ENCODE results near the gene BTBD16.
A peak's percentile ranks its signal among the peaks of the same experiment; 100 is the strongest.

Gene BTBD16

GRCh38 chr10:122294511-122295450 is 23.7 kb downstream of the BTBD16 start:
- no peak for DNase-seq (ENCODE audit: low spot score)

GRCh38 chr10:122295451-122295809 is 24.3 kb downstream of the BTBD16 start:
- DNase-seq (ENCODE audit: low spot score): no peak

DNA sequence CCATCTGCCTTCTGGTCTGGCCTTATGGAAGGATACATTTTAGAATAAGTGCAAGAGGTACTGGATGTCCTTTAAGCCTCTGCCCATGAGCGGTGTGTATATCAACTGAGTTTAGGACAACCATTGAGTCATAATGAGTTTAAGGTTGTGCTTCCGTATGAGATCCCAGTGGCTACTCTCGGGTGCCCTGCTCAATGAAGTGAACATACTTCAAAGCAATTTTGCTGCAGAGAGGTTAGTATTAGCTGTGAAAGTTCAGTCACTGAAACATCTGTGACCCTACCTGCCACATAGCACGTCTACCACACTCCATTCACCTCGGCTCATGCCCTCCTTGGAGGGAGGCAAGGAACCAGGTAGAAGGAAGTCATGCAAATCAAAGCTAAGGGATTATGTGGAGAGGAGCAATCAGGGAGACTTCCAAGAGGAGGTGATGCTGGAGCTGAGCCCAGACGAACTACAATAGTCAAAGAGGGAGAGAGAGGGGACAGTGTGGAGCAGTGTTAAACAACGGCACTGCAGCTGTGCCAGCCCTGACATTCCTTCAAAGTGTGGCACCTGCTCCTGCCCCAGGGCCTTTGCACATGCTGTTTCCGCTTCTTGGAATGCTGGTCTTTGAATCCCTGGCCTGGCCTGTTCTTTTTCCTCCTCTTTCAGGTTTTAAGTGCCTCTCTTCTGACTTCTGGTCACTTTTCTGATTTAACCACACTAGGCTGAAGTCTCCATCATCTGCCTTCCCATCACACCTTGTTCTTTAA is 25.4 kb downstream of the BTBD16 start:
- DNase-seq (ENCODE audit: low spot score): no peak

GRCh38 chr10:122297583-122297982 is 26.5 kb downstream of the BTBD16 start:
- DNase-seq (ENCODE audit: low spot score): no peak

DNA sequence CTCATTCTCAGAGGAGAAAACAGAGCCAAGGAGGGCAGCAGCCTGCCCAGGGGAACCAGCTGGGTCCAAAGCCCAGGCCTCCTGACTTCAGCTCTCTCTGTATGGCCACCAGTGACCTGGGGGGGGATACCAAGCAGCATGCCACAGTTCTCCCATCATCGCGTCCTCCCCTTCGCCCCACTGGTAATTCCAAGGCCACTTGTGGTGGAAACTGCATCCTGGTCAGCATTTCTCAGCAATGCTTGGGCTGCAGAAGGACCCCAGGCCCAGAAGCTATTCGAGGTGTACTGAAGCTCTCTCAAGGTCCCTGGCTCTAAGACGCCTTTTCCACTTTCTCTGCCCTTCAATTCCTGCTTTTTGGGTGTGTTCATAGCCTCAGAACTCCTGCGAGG is 27.1 kb downstream of the BTBD16 start:
- no peak for DNase-seq (ENCODE audit: low spot score)

- DNase-seq (ENCODE audit: low spot score): peak; percentile 91
Observed at GRCh38 chr10:122298598-122299301, 27.7 kb downstream of the BTBD16 start.

- DNase-seq (ENCODE audit: low spot score): no peak
Observed at GRCh38 chr10:122299423-122300075, 28.5 kb downstream of the BTBD16 start.

GRCh38 chr10:122301055-122301810 is 30.1 kb downstream of the BTBD16 start:
- no peak for DNase-seq (ENCODE audit: low spot score)

DNA sequence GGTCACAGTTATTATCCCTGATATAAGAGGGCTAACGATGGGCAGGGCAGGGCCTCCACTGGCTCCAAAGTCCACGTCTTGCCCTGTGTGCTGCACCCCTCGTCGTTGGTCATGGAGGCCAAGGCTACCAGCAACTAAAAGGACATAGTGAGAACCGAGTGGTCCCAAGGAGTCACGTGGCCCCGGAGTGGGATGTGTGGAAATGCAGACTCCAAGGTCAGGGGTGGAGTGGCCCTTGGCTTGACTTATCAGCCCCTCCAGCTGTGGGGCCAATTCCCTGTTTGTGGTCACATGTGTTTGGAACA is 30.7 kb downstream of the BTBD16 start:
- DNase-seq (ENCODE audit: low spot score): no peak

DNA sequence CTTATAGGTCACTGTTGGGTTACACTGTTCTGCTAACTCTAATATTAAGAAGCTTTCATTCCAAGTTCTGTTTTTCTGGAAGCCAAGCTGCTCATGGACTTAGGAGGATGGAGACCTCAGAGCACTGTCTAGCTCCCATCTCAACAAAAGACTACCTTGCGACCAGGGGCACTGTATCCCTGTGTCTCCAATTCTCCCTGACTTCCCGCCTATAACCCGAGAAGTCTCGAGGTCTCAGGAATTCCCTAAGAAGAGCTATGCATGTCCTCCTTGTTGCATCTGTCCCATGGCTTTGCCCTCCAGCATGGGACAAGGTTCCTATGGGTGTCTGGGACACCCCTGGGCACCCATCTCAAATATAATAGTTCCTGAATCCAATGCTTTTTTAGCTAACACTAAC is 31.2 kb downstream of the BTBD16 start:
- no peak for DNase-seq (ENCODE audit: low spot score)

DNA sequence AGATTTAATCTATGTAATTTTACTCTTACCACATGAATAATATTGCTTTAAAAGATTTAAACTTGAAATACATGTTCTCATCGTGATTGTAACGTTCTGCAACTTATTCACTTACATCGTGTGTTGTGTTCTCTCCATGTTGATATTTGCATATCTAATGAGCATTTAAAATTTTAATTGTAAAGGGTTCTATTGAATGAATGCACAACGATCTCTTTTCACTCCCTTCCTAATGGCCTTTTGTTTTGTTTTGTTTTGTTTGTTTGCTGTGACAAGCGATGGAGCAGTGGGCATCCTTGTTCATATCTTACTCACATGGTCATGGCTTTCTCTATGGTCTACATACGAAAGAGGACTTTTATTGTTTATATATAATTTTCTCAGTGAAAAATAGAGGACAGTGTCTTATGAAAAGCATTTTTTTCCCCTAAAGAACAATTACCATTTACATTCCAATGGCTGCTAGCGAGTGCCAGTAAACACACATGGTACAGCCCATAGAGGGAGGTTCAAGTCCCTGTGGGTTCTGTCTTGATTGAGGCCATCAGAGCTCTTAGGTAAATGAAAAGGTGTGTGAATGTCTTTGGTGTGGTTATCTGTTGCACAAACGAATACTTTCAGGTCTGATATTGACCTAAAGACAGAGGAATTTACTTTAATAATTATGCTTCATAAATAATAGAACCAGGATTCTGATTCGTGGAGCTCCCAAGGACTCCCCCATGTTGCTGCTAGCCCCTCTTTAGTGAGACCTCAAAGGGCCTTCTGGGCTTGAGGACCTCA is 32.4 kb downstream of the BTBD16 start:
- peak; percentile 76 for DNase-seq (ENCODE audit: low spot score)

DNA sequence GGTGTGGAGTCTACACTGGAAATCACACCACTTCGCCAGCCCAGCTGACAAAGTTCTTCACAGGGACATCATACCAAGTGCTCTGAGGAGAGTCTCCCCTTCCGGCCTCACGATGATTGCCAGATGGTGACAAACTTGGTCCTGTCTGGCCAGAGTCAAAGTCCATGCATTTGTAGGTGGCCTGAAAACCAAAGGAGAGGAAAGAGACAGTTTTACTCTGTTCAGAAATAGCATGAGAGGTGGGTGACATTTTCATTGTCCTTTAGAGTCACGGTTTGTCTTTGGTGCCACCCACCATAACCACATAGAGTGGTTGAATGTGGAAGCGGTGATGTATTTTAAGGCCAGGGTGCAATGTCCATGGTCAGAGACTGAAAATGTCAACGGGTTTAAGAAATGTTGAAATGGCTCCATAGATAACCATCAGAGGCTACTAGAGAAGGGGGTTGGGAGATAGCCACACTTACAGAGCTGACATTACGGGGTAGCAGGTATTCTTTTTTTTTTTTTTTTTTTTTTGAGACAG is 33.0 kb downstream of the BTBD16 start:
- DNase-seq (ENCODE audit: low spot score): no peak

DNA sequence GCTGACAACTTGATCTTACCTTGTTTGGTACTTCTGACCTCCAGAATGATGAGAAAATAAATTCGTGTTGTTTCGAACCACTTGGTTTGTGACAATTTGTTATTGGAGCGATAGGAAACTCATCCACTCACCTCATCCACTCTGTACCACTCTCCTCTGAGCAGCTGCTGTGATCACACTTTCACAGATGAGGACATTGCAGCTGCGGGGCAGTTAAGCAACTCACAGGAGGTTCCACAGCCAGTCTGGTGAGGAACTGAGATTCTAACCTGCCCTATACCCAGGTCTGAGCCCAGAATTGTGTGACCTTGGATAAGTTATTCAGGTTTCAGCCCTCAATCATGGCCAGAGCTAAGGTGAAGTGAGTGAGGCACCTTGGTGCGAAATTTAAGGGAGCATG is 35.2 kb downstream of the BTBD16 start:
- no peak for DNase-seq (ENCODE audit: low spot score)

- no peak for DNase-seq (ENCODE audit: low spot score)
Observed at GRCh38 chr10:122306744-122307143, 35.6 kb downstream of the BTBD16 start.

- DNase-seq (ENCODE audit: low spot score): no peak
Observed at GRCh38 chr10:122307669-122308416, 36.7 kb downstream of the BTBD16 start.

DNA sequence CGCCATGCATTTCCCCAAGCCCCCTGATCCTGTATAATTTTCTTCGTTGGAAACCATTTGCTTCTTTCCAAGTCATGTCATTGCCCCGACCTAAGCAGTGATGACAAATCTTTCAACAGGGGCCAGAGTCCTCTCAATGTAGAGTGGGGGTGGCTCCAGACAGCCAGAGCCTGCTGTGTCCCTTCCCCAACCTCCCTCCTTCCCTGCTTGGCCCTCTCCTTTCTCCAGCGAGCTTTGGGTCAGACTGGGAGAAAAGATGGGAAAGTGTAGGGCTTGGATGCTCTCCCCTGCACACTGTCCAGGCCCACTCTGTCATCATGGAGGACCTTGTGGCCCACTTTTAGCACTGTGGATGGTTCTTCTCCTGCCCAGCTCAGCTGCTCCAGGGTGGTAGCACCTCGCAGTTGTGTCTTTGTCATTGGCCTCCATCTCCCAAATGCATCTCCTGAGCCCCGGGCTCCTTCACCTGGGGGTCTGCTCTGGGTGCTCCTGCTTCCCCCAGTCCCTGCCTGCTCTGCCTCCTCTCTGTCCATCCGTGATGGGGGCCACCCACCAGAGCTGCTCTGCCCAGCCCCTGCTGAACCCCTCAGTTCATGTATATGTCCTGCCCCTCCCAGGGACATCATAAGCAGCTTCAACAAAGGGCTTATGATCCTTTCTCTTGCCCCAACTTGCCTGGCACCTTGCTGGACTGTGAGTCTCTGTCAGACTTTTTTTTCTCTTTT is 37.5 kb downstream of the BTBD16 start:
- DNase-seq (ENCODE audit: low spot score): no peak

- no peak for DNase-seq (ENCODE audit: low spot score)
Observed at GRCh38 chr10:122310311-122311050, 39.4 kb downstream of the BTBD16 start.

GRCh38 chr10:122311051-122311410 is 39.9 kb downstream of the BTBD16 start:
- DNase-seq (ENCODE audit: low spot score): no peak
